NCI-H2171 treated with DMSO at 0.1 percent for 48 hours (cell line): ENCODE data around the gene PKP3.
"Not testable (repeated sequence)": the region's sequence is repeated elsewhere in the genome, so short reads cannot be mapped to it uniquely, and the experiment has no call there.

Experiments used
- DNase-seq: peaks from one replicate; lab custom pipeline; 2025; lab: John Stamatoyannopoulos, UW

The PKP3 gene

GRCh38 chr11:425301-425700, 31.3 kb downstream of the PKP3 start:
- DNase-seq = no peak

- DNase-seq = no peak
Observed at GRCh38 chr11:426851-427250, 32.8 kb downstream of the PKP3 start.

GRCh38 chr11:428295-428694, 34.3 kb downstream of the PKP3 start:
- DNase-seq = no peak

- no peak for DNase-seq
Observed at GRCh38 chr11:429391-429790, 35.4 kb downstream of the PKP3 start.

- DNase-seq = no peak
Observed at GRCh38 chr11:429931-430456, 36.0 kb downstream of the PKP3 start.

GRCh38 chr11:431921-432320, 37.9 kb downstream of the PKP3 start:
- no peak for DNase-seq

GRCh38 chr11:432501-433100, 38.6 kb downstream of the PKP3 start:
- no peak for DNase-seq

GRCh38 chr11:433111-433510, 39.1 kb downstream of the PKP3 start:
- no peak for DNase-seq

- DNase-seq = no peak
Observed at GRCh38 chr11:433641-434040, 39.6 kb downstream of the PKP3 start.

GRCh38 chr11:434496-434895, 40.5 kb downstream of the PKP3 start:
- DNase-seq = no peak

- not testable (repeated sequence) for DNase-seq
Observed at GRCh38 chr11:434999-435740, 41.2 kb downstream of the PKP3 start.

GRCh38 chr11:437228-437870, 43.3 kb downstream of the PKP3 start:
- no peak for DNase-seq

GRCh38 chr11:438101-438844, 44.3 kb downstream of the PKP3 start:
- no peak for DNase-seq

- DNase-seq = no peak
Observed at GRCh38 chr11:439315-440064, 45.5 kb downstream of the PKP3 start.

GRCh38 chr11:440065-441042, 46.3 kb downstream of the PKP3 start:
- DNase-seq = no peak

- no peak for DNase-seq
Observed at GRCh38 chr11:441043-441417, 47.0 kb downstream of the PKP3 start.

- DNase-seq = peak; percentile 43
Observed at GRCh38 chr11:441418-442274, 47.6 kb downstream of the PKP3 start, which contains the start of gene ANO9. Gene ANO9 (minus strand): TSS chr11:442011. CDS start chr11:441926, 85 bp downstream.

GRCh38 chr11:442611-443081, 48.6 kb downstream of the PKP3 start:
- DNase-seq = no peak

GRCh38 chr11:443542-444199, 49.7 kb downstream of the PKP3 start:
- peak; percentile 89 for DNase-seq
